HFFc6 (cell line): ENCODE results near the gene GTF2E1. TPM values are rescaled to one million over a fixed set of nuclear protein-coding genes. Genes with fewer than 3 reads are reported as not detected.

ENCODE experiments used
- DNase-seq: peaks from one replicate; pipeline ENCODE4 v3.0.0-alpha.2; 2018
- H3K27ac Mint-ChIP-seq: 2 replicates; pipeline ENCODE4 v1.8.0; 2020; ENCODE audit warnings: mild to moderate bottlenecking, mixed read lengths
- H3K27me3 Mint-ChIP-seq: 2 replicates; pipeline ENCODE4 v1.8.0; 2021; ENCODE audit warnings: mild to moderate bottlenecking, moderate library complexity, mixed read lengths; ENCODE audit not compliant: insufficient read depth
- H3K36me3 Mint-ChIP-seq: 2 replicates; pipeline ENCODE4 v1.8.0; 2021; ENCODE audit warnings: low read depth, mixed read lengths
- H3K4me1 Mint-ChIP-seq: 2 replicates; pipeline ENCODE4 v1.8.0; 2020; ENCODE audit warnings: low read depth, mixed read lengths
- H3K4me3 Mint-ChIP-seq: 2 replicates; pipeline ENCODE4 v1.8.0; 2020; ENCODE audit warnings: mild to moderate bottlenecking, moderate library complexity, mixed read lengths
- H3K9me3 Mint-ChIP-seq: 2 replicates; pipeline ENCODE4 v1.8.0; 2020; ENCODE audit warnings: mild to moderate bottlenecking, mixed read lengths
- CTCF ChIP-seq: fragments of 200-600 bp; sonication (generic); IDR thresholded peaks from 2 replicates; pipeline ENCODE4 v1.5.0; 2021; ENCODE audit warnings: antibody characterized with exemption, mild to moderate bottlenecking
- total RNA-seq, 6 experiments: library from RNA; stranded (reverse); fragmentation: NEBNext Ultra II Directional; extraction: Animal tissue kit (Norgen Biotek cat#: 25700); gene quantifications; 2 replicates in 1 of 6; 3 replicates in 5 of 6; pipeline ENCODE4 v1.2.3, GENCODE V29; 2021

Gene GTF2E1
- total RNA-seq, 6 experiments from 2014 or later: 28.6 to 35.7 (median 29.9) TPM

GRCh38 chr3:120762615-120763014 is 20.1 kb downstream of the GTF2E1 start:
- Mint-ChIP-seq H3K27ac (peak overlapping the region; percentile 82), H3K4me3 (peak overlapping the region; percentile 51), H3K4me1 (peaks cover 90% of the 10 kb centered on the region)

GRCh38 chr3:120763601-120764000 is 21.1 kb downstream of the GTF2E1 start:
- H3K9me3 Mint-ChIP-seq: peaks cover 9% of the 10 kb centered on the region
- peaks cover 96% of the 10 kb centered on the region for H3K4me1 Mint-ChIP-seq
- TF ChIP-seq CTCF: no peak
- DNase-seq: no peak
- H3K27ac Mint-ChIP-seq: peak overlapping the region; percentile 82
- peak overlapping the region; percentile 45 for H3K4me3 Mint-ChIP-seq
- peaks cover 47% of the 10 kb centered on the region for H3K36me3 Mint-ChIP-seq
- no peaks in the 10 kb centered on the region for H3K27me3 Mint-ChIP-seq

More at GRCh38 chr3:120762615-120763014, 20.1 kb downstream of the GTF2E1 start:
- peaks cover 56% of the 10 kb centered on the region for H3K36me3 Mint-ChIP-seq
- no peaks in the 10 kb centered on the region for H3K27me3 Mint-ChIP-seq
- DNase-seq: peak; percentile 45
- no peak for TF ChIP-seq CTCF
- peaks cover 13% of the 10 kb centered on the region for H3K9me3 Mint-ChIP-seq

GRCh38 chr3:120764206-120764605 is 21.7 kb downstream of the GTF2E1 start:
- H3K27ac Mint-ChIP-seq: peak overlapping the region; percentile 82

GRCh38 chr3:120765830-120766493 is 23.4 kb downstream of the GTF2E1 start:
- Mint-ChIP-seq H3K27me3 (no peaks in the 10 kb centered on the region), H3K9me3 (no peaks in the 10 kb centered on the region), H3K4me3 (no peak overlapping the region), H3K4me1 (peaks cover 88% of the 10 kb centered on the region), H3K27ac (peak overlapping the region; percentile 79; the same call in 1 of the 2 replicates), H3K36me3 (peaks cover 35% of the 10 kb centered on the region)
- DNase-seq: no peak
- TF ChIP-seq CTCF: no peak

More at GRCh38 chr3:120764206-120764605, 21.7 kb downstream of the GTF2E1 start:
- Mint-ChIP-seq H3K36me3 (peaks cover 47% of the 10 kb centered on the region), H3K4me1 (peaks cover 96% of the 10 kb centered on the region), H3K4me3 (peak overlapping the region; percentile 45), H3K9me3 (peaks cover 3% of the 10 kb centered on the region), H3K27me3 (no peaks in the 10 kb centered on the region)
- no peak for DNase-seq
- no peak for TF ChIP-seq CTCF

GRCh38 chr3:120766576-120766975 is 24.0 kb downstream of the GTF2E1 start:
- Mint-ChIP-seq H3K4me3 (peak overlapping the region; percentile 1; the same call in 1 of the 2 replicates), H3K27me3 (no peaks in the 10 kb centered on the region), H3K27ac (peak overlapping the region; percentile 79), H3K4me1 (peaks cover 85% of the 10 kb centered on the region), H3K36me3 (peaks cover 33% of the 10 kb centered on the region), H3K9me3 (no peaks in the 10 kb centered on the region)
- TF ChIP-seq CTCF: no peak
- DNase-seq: no peak
